GM18868 (cell line): ENCODE data around the gene AAMP.

Experiments used
- ATAC-seq: cut with Tn5 transposase; IDR thresholded peaks from one replicate; pipeline ENCODE4 v1.9.1; 2021; ENCODE audit warnings: mild to moderate bottlenecking, moderate library complexity; ENCODE audit not compliant: unreplicated experiment

The AAMP gene

GRCh38 chr2:218294430-218295022 lies 24.6 kb upstream of the AAMP start:
- no peak for ATAC-seq

GRCh38 chr2:218293715-218294429 lies 23.9 kb upstream of the AAMP start:
- no peak for ATAC-seq

GRCh38 chr2:218292048-218293014 lies 22.4 kb upstream of the AAMP start, which contains the start of gene TMBIM1:
TMBIM1 (minus strand) TSS chr2:218292503; CDS start chr2:218282141, 10,362 bp downstream.
- peak; percentile 75 for ATAC-seq

GRCh38 chr2:218291318-218292047 lies 21.5 kb upstream of the AAMP start:
- ATAC-seq: no peak

- ATAC-seq: peak; percentile 59
Observed at GRCh38 chr2:218290316-218291261, 20.7 kb upstream of the AAMP start.

- no peak for ATAC-seq
Observed at GRCh38 chr2:218289639-218290315, 19.8 kb upstream of the AAMP start.

- peak; percentile 68 for ATAC-seq
Observed at GRCh38 chr2:218286570-218287459, 16.9 kb upstream of the AAMP start.

- ATAC-seq: no peak
Observed at GRCh38 chr2:218285604-218286003, 15.7 kb upstream of the AAMP start.

GRCh38 chr2:218284106-218284811 lies 14.3 kb upstream of the AAMP start:
- no peak for ATAC-seq

GRCh38 chr2:218282173-218282991 lies 12.4 kb upstream of the AAMP start:
- no peak for ATAC-seq

- no peak for ATAC-seq
Observed at GRCh38 chr2:218281449-218281848, 11.5 kb upstream of the AAMP start.

- no peak for ATAC-seq
Observed at GRCh38 chr2:218280260-218280870, 10.4 kb upstream of the AAMP start.

GRCh38 chr2:218278531-218279360 lies 8.8 kb upstream of the AAMP start:
- ATAC-seq: no peak

GRCh38 chr2:218277921-218278320 lies 8.0 kb upstream of the AAMP start:
- no peak for ATAC-seq
